Gastrocnemius medialis (tissue), 4 donors: ENCODE results near the gene CARD14. TPM values are rescaled to one million over a fixed set of nuclear protein-coding genes. Genes with fewer than 3 reads are reported as not detected.

Source experiments
- ATAC-seq, 2 donors: fragments of 150-250 bp; one replicate each; pipeline ENCODE4 v1.9.1; 2016
- DNase-seq, 2 donors: peaks; one replicate each; pipeline ENCODE4 v3.0.0-alpha.2; 2019
- H3K27ac ChIP-seq, 4 donors: fragments of 200-600 bp; sonication (generic); 1 replicate in 1 of 4; 2 replicates in 3 of 4; pipeline ENCODE4 v1.5.1; 2016 to 2018; ENCODE audit warnings: mild to moderate bottlenecking in 2 of 4, moderate library complexity in 1 of 4
- H3K27me3 ChIP-seq, 3 donors: fragments of 200-600 bp; sonication (generic) in 2 of 3; 1 replicate in 1 of 3; 2 replicates in 2 of 3; pipeline versions ENCODE4 v1.5.1 to v1.6.0; 2016 to 2019; ENCODE audit warnings: mild to moderate bottlenecking in 1 of 3, moderate library complexity in 1 of 3
- H3K36me3 ChIP-seq, 2 donors: fragments of 200-600 bp; sonication (generic) in 1 of 2; one replicate each; pipeline ENCODE4 v1.5.1; 2017 to 2018
- H3K4me1 ChIP-seq, 2 donors: fragments of 200-600 bp; sonication (generic) in 1 of 2; one replicate each; pipeline ENCODE4 v1.5.1; 2016 to 2017; ENCODE audit warnings: mild to moderate bottlenecking in 2 of 2
- H3K4me3 ChIP-seq, 4 donors: fragments of 200-600 bp; sonication (generic) in 3 of 4; 1 replicate in 1 of 4; 2 replicates in 3 of 4; pipeline ENCODE4 v1.5.1; 2016 to 2019; ENCODE audit warnings: mild to moderate bottlenecking in 2 of 4
- H3K9me3 ChIP-seq, 3 donors: fragments of 200-600 bp; sonication (generic) in 2 of 3; 1 replicate in 1 of 3; 2 replicates in 2 of 3; pipeline ENCODE4 v1.5.1; 2016 to 2019
- CTCF ChIP-seq, 5 experiments: fragments of 450-650 bp in 3 of 5; fragments of 200-600 bp in 2 of 5; sonication (generic) in 2 of 5; IDR thresholded peaks in 4 of 5; conservative IDR thresholded peaks in 1 of 5; 1 replicate in 4 of 5; 2 replicates in 1 of 5; pipeline ENCODE4 v1.5.1; 2016 to 2019; ENCODE audit warnings: antibody characterized with exemption in 5 of 5, mild to moderate bottlenecking in 3 of 5, moderate library complexity in 3 of 5
- POLR2A ChIP-seq, 2 donors: fragments of 450-650 bp; IDR thresholded peaks; one replicate each; pipeline ENCODE4 v1.6.1; 2017; ENCODE audit warnings: antibody characterized with exemption in 2 of 2, mild to moderate bottlenecking in 2 of 2, moderate library complexity in 2 of 2
- in situ Hi-C, 4 donors: fragments of 200-750 bp; cut with MboI; loops; one replicate each; pipeline versions ENCODE4 v1.15.0 to v1.8.0; 2017; ENCODE audit warnings: low sequenced_read_pairs in 4 of 4
- intact Hi-C: fragments of 100-400 bp; cut with DNase I; formaldehyde crosslinking; loops from one replicate; pipeline ENCODE4 v1.15.1; 2023; ENCODE audit warnings: low total_unique reads
- total RNA-seq, 4 donors: library from RNA; depleted of rRNA; stranded (reverse); fragments of >200 nt; gene quantifications; one replicate each; pipeline versions ENCODE4 v1.1.0 to v1.2.3, GENCODE V29; 2016

Gene CARD14
- total RNA-seq = not detected

GRCh38 chr17:80169784-80170500, at the start of gene CARD14:
CARD14 (plus strand) TSS chr17:80170030; CDS start chr17:80181439, 11,409 bp downstream.
- intact Hi-C loops = no loop called here
- in situ Hi-C loops = no loop called here
- H3K9me3 ChIP-seq = no peaks in the 10 kb centered on the region
- DNase-seq (no peak), ATAC-seq (no peak)
- H3K36me3 ChIP-seq = no peaks in the 10 kb centered on the region
- no peaks in the 10 kb centered on the region for H3K27me3 ChIP-seq
- no peak within 1 kb of the TSS for H3K4me3 ChIP-seq
- no peaks in the 10 kb centered on the region for H3K4me1 ChIP-seq
- TF ChIP-seq POLR2A (IDR thresholded peaks at IDR 0.05) (no peak), CTCF (IDR thresholded peaks at IDR 0.05 in 4 of 5, conservative IDR thresholded peaks at IDR 0.05 in 1 of 5) (no peak)
- H3K27ac ChIP-seq = no peak within 1 kb of the TSS

- H3K4me3 ChIP-seq = no peak overlapping the region
- H3K27ac ChIP-seq = no peak overlapping the region
- no peaks in the 10 kb centered on the region for H3K9me3 ChIP-seq
- no peaks in the 10 kb centered on the region for H3K4me1 ChIP-seq
- DNase-seq = no peak
- TF ChIP-seq CTCF (IDR thresholded peaks at IDR 0.05 in 4 of 5, conservative IDR thresholded peaks at IDR 0.05 in 1 of 5) = no peak
- no peak for TF ChIP-seq POLR2A (IDR thresholded peaks at IDR 0.05)
- in situ Hi-C loops (no loop called here), intact Hi-C loops (loop anchor here (5.0 kb wide), 1 partner anchor 1100 kb away; the partner anchor contains the start of gene C1QTNF1)
- no peak for ATAC-seq
- H3K27me3 ChIP-seq = no peaks in the 10 kb centered on the region
- H3K36me3 ChIP-seq = peaks cover 0 to 9% of the 10 kb centered on the region in 2 donors
Observed at GRCh38 chr17:80122026-80122575, 47.7 kb upstream of the CARD14 start.

GRCh38 chr17:80122926-80123505, 46.8 kb upstream of the CARD14 start:
- in situ Hi-C loops = no loop called here

GRCh38 chr17:80123791-80124190, 46.0 kb upstream of the CARD14 start:
- Histone ChIP-seq H3K4me3 (no peak overlapping the region), H3K4me1 (no peaks in the 10 kb centered on the region), H3K9me3 (no peaks in the 10 kb centered on the region), H3K36me3 (peaks cover 0 to 4% of the 10 kb centered on the region in 2 donors), H3K27ac (no peak overlapping the region), H3K27me3 (no peaks in the 10 kb centered on the region)
- no peak for TF ChIP-seq POLR2A (IDR thresholded peaks at IDR 0.05)
- no peak for TF ChIP-seq CTCF (IDR thresholded peaks at IDR 0.05 in 4 of 5, conservative IDR thresholded peaks at IDR 0.05 in 1 of 5)
- ATAC-seq (peak; percentile 68 to 81), DNase-seq (peak in 1 of 2 donors; percentile 59)
- intact Hi-C loops = loop anchor here (5.0 kb wide), 1 partner anchor 1101 kb away; the partner anchor contains the start of gene C1QTNF1
- in situ Hi-C loops = no loop called here

More at GRCh38 chr17:80122926-80123505, 46.8 kb upstream of the CARD14 start:
- Histone ChIP-seq H3K4me3 (no peak overlapping the region), H3K27me3 (no peaks in the 10 kb centered on the region), H3K4me1 (no peaks in the 10 kb centered on the region), H3K27ac (no peak overlapping the region), H3K36me3 (peaks cover 0 to 9% of the 10 kb centered on the region in 2 donors), H3K9me3 (no peaks in the 10 kb centered on the region)
- ATAC-seq (no peak), DNase-seq (no peak)
- intact Hi-C loops = loop anchor here (5.0 kb wide), 1 partner anchor 1101 kb away; the partner anchor contains the start of gene C1QTNF1
- no peak for TF ChIP-seq POLR2A (IDR thresholded peaks at IDR 0.05)
- no peak for TF ChIP-seq CTCF (IDR thresholded peaks at IDR 0.05 in 4 of 5, conservative IDR thresholded peaks at IDR 0.05 in 1 of 5)
